GM12872 (cell line): Measurements from ENCODE around the gene DYSF.

Experiments
- TF ChIP-seq, protein P1 (sequence below): IDR thresholded peaks from 3 replicates; pipeline ENCODE4 v1.5.1; 2011; ENCODE audit warnings: low read depth, mild to moderate bottlenecking, low read length, moderate library complexity; ENCODE audit not compliant: insufficient read depth

The DYSF gene

DNA sequence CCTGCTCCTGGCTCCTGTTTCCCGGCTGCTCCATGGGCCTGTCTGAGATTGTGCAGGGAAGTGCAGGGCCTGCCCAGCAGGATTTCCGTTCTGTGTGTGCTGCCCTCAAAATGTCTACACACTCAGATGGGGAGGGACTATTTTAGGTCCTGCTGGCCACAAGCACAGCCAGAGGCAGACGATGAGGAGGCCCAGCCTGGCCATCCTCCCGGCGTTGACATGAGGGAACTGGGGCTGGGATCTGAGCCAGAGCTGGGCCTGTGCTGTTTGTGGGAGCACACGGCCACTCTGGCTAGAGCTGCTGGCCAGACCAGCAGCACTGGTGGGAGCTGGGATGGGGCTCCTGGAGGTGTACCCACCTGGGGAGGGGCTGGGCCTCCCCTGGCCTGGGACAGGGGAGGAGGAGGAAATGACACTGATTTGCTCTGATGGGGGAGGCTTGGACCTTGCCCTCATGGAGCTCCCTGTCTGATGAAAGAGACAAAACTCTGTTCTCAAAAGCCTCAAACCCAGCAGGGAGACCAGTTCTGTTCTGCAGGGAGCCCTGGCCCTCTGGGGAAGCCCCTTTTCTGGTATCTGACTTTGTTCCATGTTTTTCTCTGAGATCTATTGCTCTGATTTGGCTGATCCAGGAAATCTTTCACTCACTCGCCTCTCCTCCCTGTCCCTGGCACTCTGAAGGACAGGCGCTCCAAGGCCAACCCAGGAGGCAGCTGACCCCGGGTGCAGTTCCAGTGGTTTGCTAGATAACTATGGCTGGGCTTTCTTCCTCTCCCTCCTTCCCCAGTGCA is 161.8 kb downstream of the DYSF start:
- TF ChIP-seq, protein P1, sequence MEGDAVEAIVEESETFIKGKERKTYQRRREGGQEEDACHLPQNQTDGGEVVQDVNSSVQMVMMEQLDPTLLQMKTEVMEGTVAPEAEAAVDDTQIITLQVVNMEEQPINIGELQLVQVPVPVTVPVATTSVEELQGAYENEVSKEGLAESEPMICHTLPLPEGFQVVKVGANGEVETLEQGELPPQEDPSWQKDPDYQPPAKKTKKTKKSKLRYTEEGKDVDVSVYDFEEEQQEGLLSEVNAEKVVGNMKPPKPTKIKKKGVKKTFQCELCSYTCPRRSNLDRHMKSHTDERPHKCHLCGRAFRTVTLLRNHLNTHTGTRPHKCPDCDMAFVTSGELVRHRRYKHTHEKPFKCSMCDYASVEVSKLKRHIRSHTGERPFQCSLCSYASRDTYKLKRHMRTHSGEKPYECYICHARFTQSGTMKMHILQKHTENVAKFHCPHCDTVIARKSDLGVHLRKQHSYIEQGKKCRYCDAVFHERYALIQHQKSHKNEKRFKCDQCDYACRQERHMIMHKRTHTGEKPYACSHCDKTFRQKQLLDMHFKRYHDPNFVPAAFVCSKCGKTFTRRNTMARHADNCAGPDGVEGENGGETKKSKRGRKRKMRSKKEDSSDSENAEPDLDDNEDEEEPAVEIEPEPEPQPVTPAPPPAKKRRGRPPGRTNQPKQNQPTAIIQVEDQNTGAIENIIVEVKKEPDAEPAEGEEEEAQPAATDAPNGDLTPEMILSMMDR, result no peak

DNA sequence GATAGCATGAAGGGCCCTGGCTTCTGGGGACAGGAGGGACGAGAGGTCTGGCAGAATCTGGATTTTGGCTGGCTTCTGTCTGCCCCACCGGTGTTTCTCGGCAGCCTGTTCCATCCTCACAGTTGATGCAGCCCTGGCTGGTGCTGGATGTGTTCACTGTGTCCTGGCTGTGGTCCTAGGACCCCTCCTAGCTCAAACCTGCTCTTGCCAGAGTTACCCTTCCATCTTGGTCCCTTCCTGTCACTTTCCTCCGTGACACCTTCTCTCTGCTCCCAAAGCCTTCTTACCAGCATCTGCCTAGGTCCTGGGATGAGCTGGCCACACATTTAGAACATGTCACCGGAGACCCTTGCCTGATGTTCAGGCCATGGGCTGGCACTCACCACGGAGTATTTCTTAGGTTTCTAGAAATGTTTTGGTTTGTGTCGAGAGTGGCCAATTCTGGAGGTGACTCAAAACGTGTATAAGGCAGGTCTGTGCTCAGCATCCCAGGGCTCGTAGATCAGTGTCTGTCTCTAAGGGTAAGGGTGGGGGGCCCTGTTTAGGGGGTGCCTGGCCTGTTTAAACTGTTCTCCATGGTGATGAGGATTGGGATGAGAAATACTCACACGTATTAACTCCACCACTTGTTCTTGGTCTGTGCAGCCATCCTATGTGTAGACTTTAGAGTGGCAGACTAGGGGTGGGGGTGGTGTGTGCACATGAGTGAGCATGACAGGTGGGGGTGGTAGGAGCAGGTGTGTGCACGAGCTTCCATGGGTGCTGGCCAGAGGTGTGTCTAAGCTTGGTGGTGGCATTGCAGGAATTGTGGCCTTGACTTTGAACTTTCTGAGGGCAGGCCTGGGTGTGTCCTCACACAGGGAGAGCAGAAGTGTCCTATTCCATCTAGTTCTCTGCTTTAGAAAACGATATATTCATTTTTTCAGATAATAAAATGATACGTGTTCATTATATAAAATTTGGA is 162.7 kb downstream of the DYSF start:
- TF ChIP-seq, protein P1, result no peak

DNA sequence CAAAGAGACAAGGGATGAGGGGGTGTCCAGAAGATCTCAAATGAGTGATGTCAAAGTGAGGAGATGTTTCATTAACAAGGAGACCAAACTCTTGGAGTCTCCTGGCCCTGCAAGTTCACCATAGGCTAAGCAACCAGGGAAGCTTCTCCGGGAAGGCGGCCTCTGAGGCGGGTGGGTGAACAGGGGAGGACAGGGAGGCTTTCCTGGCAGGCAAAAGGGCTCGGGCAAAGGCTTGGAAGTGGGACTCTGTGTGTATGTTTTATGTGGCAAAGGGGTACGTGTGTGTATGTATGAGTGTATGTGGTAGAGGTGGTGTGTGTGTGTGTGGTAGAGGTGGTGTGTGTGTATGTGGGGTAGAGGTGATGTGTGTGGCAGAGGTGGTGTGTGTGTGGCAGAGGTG is 163.9 kb downstream of the DYSF start:
- TF ChIP-seq, protein P1, result no peak

DNA sequence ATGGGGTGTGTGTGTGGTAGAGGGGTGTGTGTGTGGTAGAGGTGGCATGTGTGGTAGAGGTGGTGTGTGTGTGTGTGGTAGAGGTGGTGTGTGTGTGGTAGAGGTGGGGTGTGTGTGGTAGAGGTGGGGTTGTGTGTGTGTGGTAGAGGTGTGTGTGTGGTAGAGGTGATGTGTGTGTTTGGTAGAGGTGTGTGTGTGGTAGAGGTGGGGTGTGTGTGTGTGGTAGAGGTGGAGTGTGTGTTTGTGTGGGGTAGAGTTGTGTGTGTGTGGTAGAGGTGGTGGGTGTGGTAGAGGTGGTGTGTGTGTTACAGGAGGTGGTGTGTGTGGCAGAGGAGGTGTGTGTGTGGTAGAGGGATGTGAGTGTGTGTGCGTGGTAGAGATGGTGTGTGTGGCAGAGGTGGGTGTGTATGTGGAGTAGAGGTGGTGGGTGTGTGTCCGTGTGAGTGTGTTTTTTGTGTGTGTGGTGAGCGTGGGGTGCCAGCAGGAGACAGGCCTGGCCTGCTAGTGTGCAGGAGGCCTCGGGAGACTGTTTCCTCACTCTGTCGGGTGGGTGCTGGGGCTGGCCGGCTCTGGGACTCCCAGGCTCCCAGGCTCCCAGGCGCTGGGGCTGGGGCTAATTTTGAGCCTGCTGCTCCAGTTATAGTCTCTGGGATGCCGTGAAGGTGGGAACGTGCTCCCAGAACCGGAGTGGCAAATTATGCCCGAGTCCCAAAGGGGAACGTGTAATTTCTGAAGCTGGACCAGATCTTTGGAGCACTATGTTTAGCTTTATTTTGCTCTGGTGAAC is 165.2 kb downstream of the DYSF start:
- TF ChIP-seq, protein P1, result no peak

DNA sequence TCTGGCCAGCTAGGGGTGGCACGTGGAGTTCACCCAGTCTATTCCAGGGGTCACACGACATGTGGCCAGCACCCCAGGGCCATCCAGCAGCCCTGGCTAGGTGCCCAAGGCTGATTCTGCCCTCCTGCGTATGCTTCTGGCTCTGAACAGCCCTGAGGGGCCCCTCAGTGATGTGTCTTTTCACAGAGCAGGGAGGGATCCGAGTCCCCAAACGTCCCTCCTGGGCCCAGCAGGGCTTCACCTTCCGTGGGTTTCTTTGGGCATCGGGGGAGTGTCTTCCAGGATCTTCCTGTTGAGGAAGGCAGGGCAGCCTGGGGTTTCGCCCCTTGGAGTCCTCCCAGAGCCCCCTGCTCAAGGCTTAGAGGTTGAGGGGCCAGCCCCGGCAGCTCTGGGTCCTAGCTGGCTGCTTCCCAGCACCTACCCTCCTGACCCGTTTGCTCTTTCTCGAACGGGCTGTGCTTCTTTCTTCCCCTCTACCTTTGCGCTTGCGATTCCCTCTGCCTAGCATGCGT is 165.9 kb downstream of the DYSF start:
- TF ChIP-seq, protein P1, result no peak

DNA sequence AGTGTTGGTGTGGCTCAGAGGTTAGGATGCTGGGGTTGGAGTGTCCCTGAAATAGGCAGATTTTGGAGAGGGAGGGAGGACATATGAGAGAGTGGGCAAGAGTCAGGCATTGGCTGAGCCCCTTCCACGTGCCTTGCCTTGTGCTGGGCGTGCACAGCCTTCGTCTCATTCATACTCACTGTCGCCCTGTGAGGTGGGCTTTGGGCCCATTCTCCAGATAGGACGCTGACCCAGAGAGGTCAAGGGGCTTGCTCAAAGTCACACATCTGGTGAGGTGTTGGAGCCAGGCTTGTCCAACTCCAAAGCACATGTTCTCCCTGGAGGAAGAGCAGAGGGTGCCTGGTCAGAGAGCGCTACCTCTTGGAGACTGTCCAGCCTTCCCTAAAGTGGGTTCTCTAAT is 166.8 kb downstream of the DYSF start:
- TF ChIP-seq, protein P1, result no peak
